SIG-M5 treated with dmso at 0.1 percent for 504 hours (cell line): ENCODE data around the gene GSTT4.
"Not testable (repeated sequence)": the region's sequence is repeated elsewhere in the genome, so short reads cannot be mapped to it uniquely, and the experiment has no call there.

Experiments used
- DNase-seq: peaks from one replicate; lab custom pipeline; 2025; ENCODE audit not compliant: unreplicated experiment; lab: John Stamatoyannopoulos, UW

GSTT4 gene

DNA sequence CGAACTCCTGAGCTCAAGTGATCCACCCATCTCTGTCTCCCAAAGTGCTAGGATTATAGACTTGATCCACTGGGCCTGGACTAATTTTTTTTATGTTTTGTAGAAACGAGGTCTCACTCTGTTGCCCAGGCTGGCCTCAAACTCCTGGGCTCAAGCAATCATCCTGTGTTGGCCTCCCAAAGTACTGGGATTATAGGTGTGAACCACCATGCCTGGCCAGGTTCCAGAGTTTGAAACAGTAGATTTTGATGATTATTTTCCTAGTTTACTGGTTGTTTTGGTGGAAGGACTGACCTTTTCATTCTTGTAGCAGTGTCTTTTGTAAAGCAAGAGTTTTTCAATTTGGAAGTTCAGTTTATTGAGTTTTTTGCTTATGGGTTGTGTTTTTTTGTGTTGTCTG, 20.8 kb upstream of the GSTT4 start:
- DNase-seq = no peak

DNA sequence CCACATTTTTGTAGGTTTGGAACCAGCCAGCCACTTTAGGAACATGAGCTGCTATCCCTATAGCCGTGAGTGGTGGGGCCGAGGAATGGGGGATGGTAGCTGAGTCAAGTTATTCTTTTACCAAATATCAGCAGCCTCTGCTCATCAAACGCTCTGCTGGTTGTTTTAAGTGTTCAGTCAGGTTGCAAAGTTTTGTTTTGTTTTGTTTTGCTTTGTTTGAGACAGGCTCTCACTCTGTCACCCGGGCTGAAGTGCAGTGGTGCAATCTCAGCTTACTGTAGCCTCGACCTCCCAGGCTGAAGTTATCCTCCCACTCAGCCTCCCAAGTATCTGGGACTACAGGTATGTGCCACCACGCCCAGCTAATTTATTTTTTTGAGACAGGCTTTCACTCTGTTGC, 20.2 kb upstream of the GSTT4 start:
- no peak for DNase-seq

GRCh38 chr22:24024354-24024753, 19.1 kb upstream of the GSTT4 start:
- DNase-seq = no peak

DNA sequence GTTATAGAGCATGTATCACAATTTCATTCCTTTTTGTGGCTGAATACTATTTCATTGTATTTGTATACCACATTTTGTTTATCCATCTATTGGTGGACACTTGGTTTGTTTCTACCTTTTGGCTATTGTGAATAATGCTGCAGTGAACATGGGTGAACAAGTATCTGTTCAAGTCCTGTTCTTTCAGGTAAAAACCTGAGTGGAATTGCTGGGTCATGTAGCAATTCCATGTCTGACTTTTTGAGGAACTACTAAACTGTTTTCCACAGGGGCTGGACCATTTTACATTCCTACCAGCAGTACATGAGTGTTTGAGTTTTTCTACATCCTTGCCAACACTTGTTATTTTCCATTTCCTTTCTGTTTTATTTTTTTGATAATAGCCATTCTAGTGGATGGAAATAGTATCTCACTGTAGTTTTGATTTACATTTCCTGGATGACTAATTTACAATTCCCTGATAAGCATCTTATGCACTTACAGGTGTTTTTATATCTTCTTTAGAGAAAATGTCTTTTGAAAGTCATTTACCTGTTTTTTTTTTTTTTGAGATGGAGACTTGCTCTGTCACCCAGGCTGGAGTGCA, 18.0 kb upstream of the GSTT4 start:
- no peak for DNase-seq

DNA sequence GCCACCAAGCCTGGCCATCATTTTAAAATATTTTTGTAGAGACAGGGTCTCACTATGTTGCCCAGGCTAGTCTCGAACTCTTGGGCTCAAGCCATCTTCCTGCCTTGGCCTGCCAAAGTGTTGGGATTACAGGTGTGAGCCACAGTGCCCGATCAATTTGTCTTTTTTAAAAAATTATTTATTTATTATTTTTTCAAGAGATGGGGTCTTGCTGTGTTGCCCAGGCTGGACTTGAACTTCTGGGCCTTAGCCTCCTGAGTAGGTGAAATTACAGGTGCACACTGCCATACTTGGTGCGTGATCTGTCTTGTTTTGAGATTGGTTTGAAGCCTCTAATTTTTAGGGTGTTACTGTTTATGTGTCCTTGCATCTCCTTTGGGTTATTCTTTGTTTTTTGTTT, 16.1 kb upstream of the GSTT4 start:
- no peak for DNase-seq

DNA sequence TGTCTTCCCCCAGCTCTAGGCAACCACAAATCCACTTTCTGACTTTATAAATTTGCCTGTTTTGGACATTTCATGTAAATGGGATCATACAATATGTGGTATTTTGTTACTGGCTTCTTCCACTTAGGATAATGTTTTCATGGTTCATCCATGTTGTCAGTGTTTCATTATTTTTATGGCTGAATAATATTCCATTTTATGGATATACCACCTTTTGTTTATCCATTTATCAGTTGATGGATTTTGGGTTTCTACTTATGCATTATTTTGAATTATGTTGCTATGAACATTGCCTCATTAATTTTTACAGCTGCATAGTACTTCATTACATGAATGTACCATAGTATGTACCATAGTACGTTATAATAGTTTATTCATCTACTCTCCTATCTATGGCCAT, 10.9 kb upstream of the GSTT4 start:
- DNase-seq = no peak

GRCh38 chr22:24011735-24012068, 6.4 kb upstream of the GSTT4 start:
- DNase-seq = no peak

DNA sequence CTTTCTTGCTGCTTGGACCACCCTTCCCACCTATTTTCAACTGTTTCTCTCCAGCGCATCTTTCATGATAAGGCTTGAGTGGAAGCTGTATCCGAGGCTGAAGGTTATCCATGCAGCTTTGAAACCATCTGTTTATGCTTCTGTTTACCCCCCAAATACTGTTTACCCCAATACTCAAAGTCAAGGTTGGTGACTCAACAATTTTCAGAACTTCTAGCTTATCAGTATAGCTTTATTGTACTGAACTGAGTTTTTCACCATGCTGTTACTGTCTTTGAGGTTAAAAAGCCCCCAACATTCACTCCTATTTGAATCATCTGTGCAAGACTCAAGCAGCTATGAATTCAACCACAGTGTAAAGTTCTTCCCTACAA, 4.8 kb upstream of the GSTT4 start:
- no peak for DNase-seq

- DNase-seq = no peak
These were observed 4.2 kb upstream of the GSTT4 start for GRCh38 chr22:24009227-24010017.

- DNase-seq = no peak
These were observed 3.4 kb upstream of the GSTT4 start for GRCh38 chr22:24008381-24009226.

GRCh38 chr22:24008022-24008283, 2.7 kb upstream of the GSTT4 start:
- DNase-seq = no peak

DNA sequence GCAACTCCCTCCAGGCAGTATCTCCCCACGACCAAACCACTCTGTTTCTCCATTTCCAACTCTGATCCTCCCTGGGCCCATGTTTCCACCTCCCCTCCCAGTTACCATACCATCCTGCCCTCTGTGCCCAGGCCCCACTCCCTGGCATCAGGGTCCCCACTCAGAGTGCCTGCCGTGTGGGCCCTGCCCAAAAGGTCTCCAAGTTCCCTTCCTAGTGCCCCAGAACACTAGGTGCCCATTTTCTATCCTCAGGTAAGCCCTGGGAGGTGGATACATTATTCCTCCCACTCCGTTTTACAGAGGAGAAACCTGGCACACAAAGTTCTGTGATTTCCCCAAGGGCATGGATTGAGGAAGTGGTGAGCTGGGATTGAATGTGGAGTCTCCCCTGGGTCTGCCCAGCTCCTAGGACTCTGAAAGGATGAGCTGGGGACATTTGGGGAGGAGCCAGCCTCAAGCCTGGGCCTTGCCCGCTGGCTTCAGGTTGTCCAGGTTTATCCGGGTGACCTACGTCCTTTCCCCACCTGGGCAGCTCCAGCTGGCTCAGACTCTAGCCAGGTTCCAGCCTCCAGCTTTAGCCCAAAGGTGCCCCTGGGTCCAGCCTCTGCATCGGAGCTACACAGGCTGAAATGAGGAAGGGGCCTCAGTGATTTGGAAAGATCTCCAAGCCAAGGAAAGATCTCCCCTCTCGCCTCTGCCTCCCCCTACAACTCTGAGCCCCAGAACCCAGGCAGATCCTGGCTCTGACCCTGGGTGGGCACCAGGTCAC, 2.2 kb upstream of the GSTT4 start:
- DNase-seq = no peak

GRCh38 chr22:24006914-24007214, 1.6 kb upstream of the GSTT4 start:
- no peak for DNase-seq

DNA sequence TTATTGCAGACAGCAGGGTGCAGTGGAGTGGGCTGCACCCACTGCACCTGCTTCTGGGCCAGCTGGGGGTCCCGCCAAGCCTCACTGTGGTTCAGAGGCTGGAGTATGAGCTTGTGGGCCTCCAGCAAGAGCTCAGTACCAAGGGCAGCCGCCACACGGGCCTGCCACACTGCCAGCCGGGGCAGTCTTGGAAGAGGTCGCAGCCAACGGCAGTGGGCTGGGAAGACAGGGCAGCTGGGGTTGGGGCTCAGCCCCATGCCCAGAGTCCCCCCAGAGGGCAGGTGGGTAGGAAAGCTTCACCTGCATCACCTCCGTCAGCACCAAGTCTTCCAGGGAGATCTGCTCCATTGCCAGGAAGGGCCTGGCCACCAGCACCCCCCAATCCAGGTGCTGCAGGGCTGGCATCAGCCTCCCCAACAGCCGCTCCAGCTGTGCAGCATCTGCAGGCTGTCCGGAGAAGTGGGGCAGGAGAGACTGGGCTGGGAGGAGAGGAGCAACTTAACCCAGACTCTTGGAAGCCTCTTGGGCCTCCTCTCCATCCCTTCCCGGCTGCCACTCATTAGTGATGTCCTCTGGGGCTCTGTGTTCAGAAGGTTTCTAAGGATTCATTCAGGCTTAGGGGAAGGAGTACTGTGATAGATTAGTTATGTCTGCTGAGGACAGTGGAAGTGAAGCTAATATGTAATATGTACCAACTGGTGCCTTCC, 1.1 kb upstream of the GSTT4 start:
- no peak for DNase-seq

- no peak for DNase-seq
These were observed 1.4 kb downstream of the GSTT4 start for GRCh38 chr22:24003887-24004286.

GRCh38 chr22:24002851-24003250, 2.4 kb downstream of the GSTT4 start:
- no peak for DNase-seq

GRCh38 chr22:24002272-24002671, 3.0 kb downstream of the GSTT4 start:
- DNase-seq = no peak

DNA sequence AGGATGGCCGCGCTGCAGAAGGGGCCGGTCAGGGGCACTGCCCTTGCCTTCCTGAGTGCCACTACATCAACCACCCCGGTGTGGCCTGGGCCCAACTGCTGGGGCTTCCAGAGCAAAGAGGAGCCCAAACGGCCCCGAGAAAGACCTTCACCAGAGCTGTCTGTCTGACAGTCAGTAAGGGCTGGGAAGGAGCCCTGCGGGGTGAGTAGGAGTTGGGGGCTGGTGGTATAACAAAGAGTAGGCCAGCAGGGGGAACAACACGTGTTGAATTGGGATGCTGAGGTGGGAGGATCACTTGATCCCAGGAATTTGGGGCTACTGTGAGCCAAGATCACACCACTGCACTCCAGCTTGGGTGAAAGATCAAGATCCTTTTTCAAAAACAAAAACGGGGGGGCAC, 3.9 kb downstream of the GSTT4 start:
- no peak for DNase-seq

GRCh38 chr22:23999779-24000178, 5.5 kb downstream of the GSTT4 start:
- DNase-seq = not testable (repeated sequence)

DNA sequence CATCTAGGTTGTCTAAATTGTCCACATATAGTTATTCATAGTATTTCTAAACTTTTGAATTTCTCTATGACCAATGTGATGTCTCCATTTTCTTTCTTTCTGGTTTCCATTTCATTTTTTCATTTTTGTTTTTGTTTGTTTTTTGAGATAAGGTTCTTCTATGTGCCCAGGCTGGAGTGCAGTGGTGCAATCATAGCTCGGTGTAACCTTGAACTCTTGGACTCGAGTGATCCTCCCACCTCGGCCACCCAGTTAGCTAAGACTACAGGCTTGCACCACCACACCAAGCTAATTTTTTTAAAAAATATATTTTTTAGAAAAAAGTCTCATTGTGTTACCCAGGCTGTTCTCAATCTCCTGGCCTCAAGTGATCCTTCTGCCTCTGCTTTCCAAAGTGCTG, 8.2 kb downstream of the GSTT4 start:
- no peak for DNase-seq

DNA sequence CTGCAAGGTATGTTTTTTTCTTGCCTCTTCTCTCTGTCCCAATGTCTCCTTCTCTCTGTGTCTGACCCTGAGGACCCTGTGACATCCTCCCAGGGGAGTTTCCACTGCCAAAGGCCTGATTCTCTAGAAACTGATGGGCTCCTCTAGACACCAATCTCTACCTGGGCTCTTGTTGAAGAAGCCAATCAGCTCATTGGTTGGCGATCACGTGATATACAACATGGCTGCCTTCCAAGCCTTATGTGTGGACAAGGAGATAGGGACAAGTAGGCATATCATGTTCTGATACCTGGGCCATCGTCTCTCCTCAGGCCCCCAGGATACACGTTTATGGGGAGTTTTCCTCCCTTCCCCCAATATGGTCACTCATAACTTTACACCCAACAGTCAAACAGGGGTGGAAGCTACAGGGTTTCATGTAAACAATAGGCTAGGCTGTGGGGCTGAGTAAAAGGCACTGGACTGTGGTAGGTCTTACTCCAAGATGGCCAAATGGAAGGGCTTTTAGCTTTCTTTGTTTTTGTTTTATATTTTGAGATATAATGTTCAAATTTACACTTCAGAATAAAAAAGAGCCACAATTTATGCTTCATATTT, 11.6 kb downstream of the GSTT4 start:
- DNase-seq = not testable (repeated sequence)
